K562 (cell line): ENCODE results near the gene ILKAP. TPM values are rescaled to one million over a fixed set of nuclear protein-coding genes. Genes with fewer than 3 reads are reported as not detected.

Source experiments
- BRF1 ChIP-seq: IDR thresholded peaks from 3 replicates; pipeline ENCODE4 v1.6.1; 2011; ENCODE audit warnings: borderline replicate concordance, mild to moderate bottlenecking; ENCODE audit not compliant: insufficient read length; ENCODE audit errors: extremely low read depth
- KDM4B ChIP-seq, 2 experiments: fragments of 450-650 bp in 1 of 2; sonication (generic) in 1 of 2; IDR thresholded peaks; 2 replicates each; pipeline ENCODE4 v1.6.1; 2016 to 2017; ENCODE audit warnings: borderline replicate concordance in 2 of 2, antibody characterized with exemption in 1 of 2, low read depth in 1 of 2, mild to moderate bottlenecking in 1 of 2
- polyA plus RNA-seq, 8 experiments: library from polyadenylated mRNA; depleted of rRNA in 4 of 8; stranded (reverse) in 5 of 8; unstranded in 3 of 8; fragments of >200 nt; fragmentation: Nextera tagmentation in 2 of 8; fragmentation: Illumina TruSeq in 1 of 8; extraction: Ambion mirVana in 2 of 8; extraction: Trizol in 1 of 8; gene quantifications; 2 replicates each; pipeline versions ENCODE4 v1.2.1 to v1.2.3, GENCODE V29; 2011 to 2014; ENCODE audit warnings: inconsistent platforms in 1 of 8, missing spikeins in 1 of 8
- total RNA-seq, 7 experiments: library from RNA; depleted of rRNA in 6 of 7; stranded (reverse); fragments of >200 nt in 6 of 7; fragmentation: Illumina TruSeq in 2 of 7; extraction: Trizol in 2 of 7; gene quantifications; 2 replicates each; pipeline versions ENCODE4 v1.2.1 to v1.2.3, GENCODE V29; 2011 to 2021; ENCODE audit warnings: low replicate concordance in 1 of 7
- TF ChIP-seq, protein P1 (sequence below): fragments of 200-600 bp; sonication (generic); IDR thresholded peaks from one replicate; pipeline ENCODE4 v1.6.1; 2012; ENCODE audit warnings: mild to moderate bottlenecking, low read depth, low read length, inconsistent platforms
- TF ChIP-seq, protein P2 (sequence below): sonication (generic); formaldehyde crosslinking; IDR thresholded peaks from 2 replicates; pipeline ENCODE4 v1.8.0; 2023; ENCODE audit warnings: mild to moderate bottlenecking, missing genetic modification reagents

The ILKAP gene
- total and polyA plus RNA-seq, 9 of the 15 experiments (the other 6 are each of a cell fraction or from before 2014, with no cell fraction given): 3.1 to 43.9 (median 20.7) TPM

- TF ChIP-seq, protein P1, sequence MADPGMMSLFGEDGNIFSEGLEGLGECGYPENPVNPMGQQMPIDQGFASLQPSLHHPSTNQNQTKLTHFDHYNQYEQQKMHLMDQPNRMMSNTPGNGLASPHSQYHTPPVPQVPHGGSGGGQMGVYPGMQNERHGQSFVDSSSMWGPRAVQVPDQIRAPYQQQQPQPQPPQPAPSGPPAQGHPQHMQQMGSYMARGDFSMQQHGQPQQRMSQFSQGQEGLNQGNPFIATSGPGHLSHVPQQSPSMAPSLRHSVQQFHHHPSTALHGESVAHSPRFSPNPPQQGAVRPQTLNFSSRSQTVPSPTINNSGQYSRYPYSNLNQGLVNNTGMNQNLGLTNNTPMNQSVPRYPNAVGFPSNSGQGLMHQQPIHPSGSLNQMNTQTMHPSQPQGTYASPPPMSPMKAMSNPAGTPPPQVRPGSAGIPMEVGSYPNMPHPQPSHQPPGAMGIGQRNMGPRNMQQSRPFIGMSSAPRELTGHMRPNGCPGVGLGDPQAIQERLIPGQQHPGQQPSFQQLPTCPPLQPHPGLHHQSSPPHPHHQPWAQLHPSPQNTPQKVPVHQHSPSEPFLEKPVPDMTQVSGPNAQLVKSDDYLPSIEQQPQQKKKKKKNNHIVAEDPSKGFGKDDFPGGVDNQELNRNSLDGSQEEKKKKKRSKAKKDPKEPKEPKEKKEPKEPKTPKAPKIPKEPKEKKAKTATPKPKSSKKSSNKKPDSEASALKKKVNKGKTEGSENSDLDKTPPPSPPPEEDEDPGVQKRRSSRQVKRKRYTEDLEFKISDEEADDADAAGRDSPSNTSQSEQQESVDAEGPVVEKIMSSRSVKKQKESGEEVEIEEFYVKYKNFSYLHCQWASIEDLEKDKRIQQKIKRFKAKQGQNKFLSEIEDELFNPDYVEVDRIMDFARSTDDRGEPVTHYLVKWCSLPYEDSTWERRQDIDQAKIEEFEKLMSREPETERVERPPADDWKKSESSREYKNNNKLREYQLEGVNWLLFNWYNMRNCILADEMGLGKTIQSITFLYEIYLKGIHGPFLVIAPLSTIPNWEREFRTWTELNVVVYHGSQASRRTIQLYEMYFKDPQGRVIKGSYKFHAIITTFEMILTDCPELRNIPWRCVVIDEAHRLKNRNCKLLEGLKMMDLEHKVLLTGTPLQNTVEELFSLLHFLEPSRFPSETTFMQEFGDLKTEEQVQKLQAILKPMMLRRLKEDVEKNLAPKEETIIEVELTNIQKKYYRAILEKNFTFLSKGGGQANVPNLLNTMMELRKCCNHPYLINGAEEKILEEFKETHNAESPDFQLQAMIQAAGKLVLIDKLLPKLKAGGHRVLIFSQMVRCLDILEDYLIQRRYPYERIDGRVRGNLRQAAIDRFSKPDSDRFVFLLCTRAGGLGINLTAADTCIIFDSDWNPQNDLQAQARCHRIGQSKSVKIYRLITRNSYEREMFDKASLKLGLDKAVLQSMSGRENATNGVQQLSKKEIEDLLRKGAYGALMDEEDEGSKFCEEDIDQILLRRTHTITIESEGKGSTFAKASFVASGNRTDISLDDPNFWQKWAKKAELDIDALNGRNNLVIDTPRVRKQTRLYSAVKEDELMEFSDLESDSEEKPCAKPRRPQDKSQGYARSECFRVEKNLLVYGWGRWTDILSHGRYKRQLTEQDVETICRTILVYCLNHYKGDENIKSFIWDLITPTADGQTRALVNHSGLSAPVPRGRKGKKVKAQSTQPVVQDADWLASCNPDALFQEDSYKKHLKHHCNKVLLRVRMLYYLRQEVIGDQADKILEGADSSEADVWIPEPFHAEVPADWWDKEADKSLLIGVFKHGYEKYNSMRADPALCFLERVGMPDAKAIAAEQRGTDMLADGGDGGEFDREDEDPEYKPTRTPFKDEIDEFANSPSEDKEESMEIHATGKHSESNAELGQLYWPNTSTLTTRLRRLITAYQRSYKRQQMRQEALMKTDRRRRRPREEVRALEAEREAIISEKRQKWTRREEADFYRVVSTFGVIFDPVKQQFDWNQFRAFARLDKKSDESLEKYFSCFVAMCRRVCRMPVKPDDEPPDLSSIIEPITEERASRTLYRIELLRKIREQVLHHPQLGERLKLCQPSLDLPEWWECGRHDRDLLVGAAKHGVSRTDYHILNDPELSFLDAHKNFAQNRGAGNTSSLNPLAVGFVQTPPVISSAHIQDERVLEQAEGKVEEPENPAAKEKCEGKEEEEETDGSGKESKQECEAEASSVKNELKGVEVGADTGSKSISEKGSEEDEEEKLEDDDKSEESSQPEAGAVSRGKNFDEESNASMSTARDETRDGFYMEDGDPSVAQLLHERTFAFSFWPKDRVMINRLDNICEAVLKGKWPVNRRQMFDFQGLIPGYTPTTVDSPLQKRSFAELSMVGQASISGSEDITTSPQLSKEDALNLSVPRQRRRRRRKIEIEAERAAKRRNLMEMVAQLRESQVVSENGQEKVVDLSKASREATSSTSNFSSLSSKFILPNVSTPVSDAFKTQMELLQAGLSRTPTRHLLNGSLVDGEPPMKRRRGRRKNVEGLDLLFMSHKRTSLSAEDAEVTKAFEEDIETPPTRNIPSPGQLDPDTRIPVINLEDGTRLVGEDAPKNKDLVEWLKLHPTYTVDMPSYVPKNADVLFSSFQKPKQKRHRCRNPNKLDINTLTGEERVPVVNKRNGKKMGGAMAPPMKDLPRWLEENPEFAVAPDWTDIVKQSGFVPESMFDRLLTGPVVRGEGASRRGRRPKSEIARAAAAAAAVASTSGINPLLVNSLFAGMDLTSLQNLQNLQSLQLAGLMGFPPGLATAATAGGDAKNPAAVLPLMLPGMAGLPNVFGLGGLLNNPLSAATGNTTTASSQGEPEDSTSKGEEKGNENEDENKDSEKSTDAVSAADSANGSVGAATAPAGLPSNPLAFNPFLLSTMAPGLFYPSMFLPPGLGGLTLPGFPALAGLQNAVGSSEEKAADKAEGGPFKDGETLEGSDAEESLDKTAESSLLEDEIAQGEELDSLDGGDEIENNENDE: no peak
- TF ChIP-seq BRF1 (no peak), KDM4B (IDR thresholded peaks at IDR 0.05; ENCODE audit: borderline replicate concordance in 2 of 2, low read depth in 1 of 2) (no peak)
- TF ChIP-seq, protein P2, sequence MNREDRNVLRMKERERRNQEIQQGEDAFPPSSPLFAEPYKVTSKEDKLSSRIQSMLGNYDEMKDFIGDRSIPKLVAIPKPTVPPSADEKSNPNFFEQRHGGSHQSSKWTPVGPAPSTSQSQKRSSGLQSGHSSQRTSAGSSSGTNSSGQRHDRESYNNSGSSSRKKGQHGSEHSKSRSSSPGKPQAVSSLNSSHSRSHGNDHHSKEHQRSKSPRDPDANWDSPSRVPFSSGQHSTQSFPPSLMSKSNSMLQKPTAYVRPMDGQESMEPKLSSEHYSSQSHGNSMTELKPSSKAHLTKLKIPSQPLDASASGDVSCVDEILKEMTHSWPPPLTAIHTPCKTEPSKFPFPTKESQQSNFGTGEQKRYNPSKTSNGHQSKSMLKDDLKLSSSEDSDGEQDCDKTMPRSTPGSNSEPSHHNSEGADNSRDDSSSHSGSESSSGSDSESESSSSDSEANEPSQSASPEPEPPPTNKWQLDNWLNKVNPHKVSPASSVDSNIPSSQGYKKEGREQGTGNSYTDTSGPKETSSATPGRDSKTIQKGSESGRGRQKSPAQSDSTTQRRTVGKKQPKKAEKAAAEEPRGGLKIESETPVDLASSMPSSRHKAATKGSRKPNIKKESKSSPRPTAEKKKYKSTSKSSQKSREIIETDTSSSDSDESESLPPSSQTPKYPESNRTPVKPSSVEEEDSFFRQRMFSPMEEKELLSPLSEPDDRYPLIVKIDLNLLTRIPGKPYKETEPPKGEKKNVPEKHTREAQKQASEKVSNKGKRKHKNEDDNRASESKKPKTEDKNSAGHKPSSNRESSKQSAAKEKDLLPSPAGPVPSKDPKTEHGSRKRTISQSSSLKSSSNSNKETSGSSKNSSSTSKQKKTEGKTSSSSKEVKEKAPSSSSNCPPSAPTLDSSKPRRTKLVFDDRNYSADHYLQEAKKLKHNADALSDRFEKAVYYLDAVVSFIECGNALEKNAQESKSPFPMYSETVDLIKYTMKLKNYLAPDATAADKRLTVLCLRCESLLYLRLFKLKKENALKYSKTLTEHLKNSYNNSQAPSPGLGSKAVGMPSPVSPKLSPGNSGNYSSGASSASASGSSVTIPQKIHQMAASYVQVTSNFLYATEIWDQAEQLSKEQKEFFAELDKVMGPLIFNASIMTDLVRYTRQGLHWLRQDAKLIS: no peak
Measured at GRCh38 chr2:238251331-238251730, 47.8 kb upstream of the ILKAP start (continued).
